GM23338 (cell line): ENCODE data around the gene HOXC4. TPM values are rescaled to one million over a fixed set of nuclear protein-coding genes. Genes with fewer than 3 reads are reported as not detected.
"Not testable (repeated sequence)": the region's sequence is repeated elsewhere in the genome, so short reads cannot be mapped to it uniquely, and the experiment has no call there.

ENCODE experiments used
- ATAC-seq: fragments of 200-7000 bp; cut with Tn5 transposase; 3 replicates; pipeline ENCODE4 v1.9.1; 2020
- DNase-seq: peaks from one replicate; pipeline ENCODE4 v3.0.0-alpha.2; 2015; ENCODE audit warnings: low spot score
- H2AFZ ChIP-seq: fragments of 200-600 bp; sonication (generic); 2 replicates; pipeline ENCODE4 v1.8.0; 2016; ENCODE audit warnings: antibody characterized with exemption, mild to moderate bottlenecking, moderate library complexity
- H3F3A ChIP-seq: fragments of 200-600 bp; sonication (generic); replicated peaks from 2 replicates; pipeline ENCODE4 v1.8.0; 2017; ENCODE audit warnings: antibody characterized with exemption, mixed run types, low read depth
- H3K27ac ChIP-seq: fragments of 200-600 bp; sonication (generic); 2 replicates; pipeline ENCODE4 v1.6.1; 2016; ENCODE audit warnings: low read depth
- H3K27me3 ChIP-seq: fragments of 200-600 bp; sonication (generic); 2 replicates; pipeline ENCODE4 v1.8.0; 2016; ENCODE audit warnings: mild to moderate bottlenecking, mixed run types, moderate library complexity; ENCODE audit not compliant: insufficient read depth
- H3K36me3 ChIP-seq: fragments of 200-600 bp; sonication (generic); 2 replicates; pipeline ENCODE4 v1.8.0; 2016; ENCODE audit warnings: mild to moderate bottlenecking; ENCODE audit not compliant: insufficient read depth
- H3K4me1 ChIP-seq: fragments of 200-600 bp; sonication (generic); 2 replicates; pipeline ENCODE4 v1.8.0; 2016; ENCODE audit warnings: mild to moderate bottlenecking, moderate library complexity; ENCODE audit not compliant: insufficient read depth
- H3K4me2 ChIP-seq: fragments of 200-600 bp; sonication (generic); 2 replicates; pipeline ENCODE4 v1.7.1; 2017; ENCODE audit warnings: mixed run types
- H3K4me3 ChIP-seq: fragments of 200-600 bp; sonication (generic); 2 replicates; pipeline ENCODE4 v1.6.1; 2016; ENCODE audit warnings: mixed run types
- H3K79me2 ChIP-seq: fragments of 200-600 bp; sonication (generic); replicated peaks from 2 replicates; pipeline ENCODE4 v1.8.0; 2017; ENCODE audit warnings: mild to moderate bottlenecking; ENCODE audit not compliant: insufficient read depth
- H3K9me2 ChIP-seq: fragments of 200-600 bp; sonication (generic); 2 replicates; pipeline ENCODE4 v1.8.0; 2017; ENCODE audit not compliant: insufficient read depth
- H4K20me1 ChIP-seq: fragments of 200-600 bp; sonication (generic); replicated peaks from 2 replicates; pipeline ENCODE4 v1.8.0; 2017; ENCODE audit warnings: mild to moderate bottlenecking; ENCODE audit not compliant: insufficient read depth
- H3K27ac Mint-ChIP-seq: 2 replicates; pipeline ENCODE4 v1.8.0; 2020; ENCODE audit warnings: inconsistent platforms, mild to moderate bottlenecking, moderate library complexity, mixed read lengths
- H3K27me3 Mint-ChIP-seq: 3 replicates; pipeline ENCODE4 v1.8.0; 2022; ENCODE audit warnings: low read depth, mild to moderate bottlenecking, moderate library complexity, mixed read lengths, inconsistent platforms; ENCODE audit not compliant: insufficient read depth, poor library complexity
- H3K36me3 Mint-ChIP-seq: 3 replicates; pipeline ENCODE4 v1.8.0; 2021; ENCODE audit warnings: low read depth, mild to moderate bottlenecking, inconsistent platforms, moderate library complexity, mixed read lengths
- H3K4me1 Mint-ChIP-seq: 3 replicates; pipeline ENCODE4 v1.8.0; 2020; ENCODE audit warnings: mild to moderate bottlenecking, inconsistent platforms, mixed read lengths
- H3K4me3 Mint-ChIP-seq: 3 replicates; pipeline ENCODE4 v1.8.0; 2021; ENCODE audit warnings: moderate library complexity, mild to moderate bottlenecking, inconsistent platforms, mixed read lengths
- H3K9me3 Mint-ChIP-seq: 3 replicates; pipeline ENCODE4 v1.8.0; 2020; ENCODE audit warnings: moderate library complexity, mild to moderate bottlenecking, inconsistent platforms, mixed read lengths
- EZH2 ChIP-seq: fragments of 200-600 bp; sonication (generic); IDR thresholded peaks from one replicate; pipeline ENCODE4 v1.8.0; 2017; ENCODE audit warnings: antibody characterized with exemption, mild to moderate bottlenecking, low read depth; ENCODE audit not compliant: unreplicated experiment
- JUNB ChIP-seq: IDR thresholded peaks from one replicate; pipeline ENCODE4 v1.6.1; 2016; ENCODE audit warnings: antibody characterized with exemption; ENCODE audit not compliant: unreplicated experiment
- polyA plus RNA-seq: library from polyadenylated mRNA; unstranded; fragments of >200 nt; fragmentation: Nextera tagmentation; extraction: Ambion mirVana; gene quantifications from 2 replicates; pipeline ENCODE4 v1.2.1, GENCODE V29; 2016
- total RNA-seq: library from RNA; depleted of rRNA; stranded (reverse); fragments of >200 nt; shearing (Covaris generic); gene quantifications from 2 replicates; pipeline ENCODE4 v1.2.3, GENCODE V29; 2014
- TF ChIP-seq, protein P1 (sequence below): fragments of 250-450 bp; sonication (Bioruptor Pico); IDR thresholded peaks from 2 replicates; pipeline ENCODE4 v1.5.0; 2020; ENCODE audit warnings: mild to moderate bottlenecking, moderate library complexity

The HOXC4 gene
- total and polyA plus RNA-seq, 2 experiments from 2014 or later = not detected

DNA sequence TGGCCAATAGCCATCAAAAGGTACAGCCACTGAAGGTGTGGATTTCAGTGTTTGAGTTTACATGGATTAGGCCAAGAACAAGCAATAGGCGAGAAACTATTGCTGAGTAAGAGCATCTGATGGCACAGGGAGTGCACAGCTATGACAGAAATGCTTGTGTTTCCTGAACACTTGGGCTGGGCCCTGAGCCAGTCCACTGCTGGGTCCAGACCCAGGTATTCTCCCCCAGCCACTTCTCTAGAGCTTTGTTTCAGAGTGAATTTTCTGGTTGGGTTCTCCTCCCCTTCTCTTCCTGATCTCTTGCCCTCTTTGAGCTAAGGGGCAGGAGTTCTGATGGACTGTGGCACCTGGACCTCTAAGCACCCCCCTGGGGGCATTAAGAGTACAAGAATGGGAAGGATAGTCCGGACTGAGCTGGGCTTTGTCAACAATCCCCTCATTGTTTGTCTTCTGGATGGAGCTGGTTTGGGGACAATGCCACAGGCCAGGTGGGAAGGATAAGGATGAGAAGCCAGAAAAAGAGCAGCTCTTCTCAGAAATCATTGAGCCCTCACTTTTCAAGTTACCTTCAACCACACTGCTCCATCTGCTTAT lies 12.4 kb upstream of the HOXC4 start:
- H3K4me1 Mint-ChIP-seq = peaks cover 9% of the 10 kb centered on the region; the same call in 2 of the 3 replicates
- H3K4me2 ChIP-seq = no peak overlapping the region
- no peaks in the 10 kb centered on the region for H3K79me2 ChIP-seq
- no peaks in the 10 kb centered on the region for H3K36me3 Mint-ChIP-seq
- no peaks in the 10 kb centered on the region for H3K36me3 ChIP-seq
- H3K4me3 ChIP-seq = no peak overlapping the region
- DNase-seq (no peak), ATAC-seq (no peak)
- H4K20me1 ChIP-seq = peaks cover 47% of the 10 kb centered on the region
- peaks cover 8% of the 10 kb centered on the region; the same call in 1 of the 2 replicates for H3K4me1 ChIP-seq
- peak; percentile 15 for TF ChIP-seq EZH2
- no peak for TF ChIP-seq JUNB
- peaks cover 100% of the 10 kb centered on the region for H3K27me3 Mint-ChIP-seq
- peaks cover 18% of the 10 kb centered on the region for H3F3A ChIP-seq
- peaks cover 100% of the 10 kb centered on the region for H3K27me3 ChIP-seq
- H2AFZ ChIP-seq = no peak overlapping the region
- H3K4me3 Mint-ChIP-seq = no peak overlapping the region
- no peak overlapping the region for H3K27ac Mint-ChIP-seq
- peaks cover 4% of the 10 kb centered on the region; the same call in 2 of the 3 replicates for H3K9me3 Mint-ChIP-seq
- H3K9me2 ChIP-seq = no peaks in the 10 kb centered on the region
- no peak overlapping the region for H3K27ac ChIP-seq

DNA sequence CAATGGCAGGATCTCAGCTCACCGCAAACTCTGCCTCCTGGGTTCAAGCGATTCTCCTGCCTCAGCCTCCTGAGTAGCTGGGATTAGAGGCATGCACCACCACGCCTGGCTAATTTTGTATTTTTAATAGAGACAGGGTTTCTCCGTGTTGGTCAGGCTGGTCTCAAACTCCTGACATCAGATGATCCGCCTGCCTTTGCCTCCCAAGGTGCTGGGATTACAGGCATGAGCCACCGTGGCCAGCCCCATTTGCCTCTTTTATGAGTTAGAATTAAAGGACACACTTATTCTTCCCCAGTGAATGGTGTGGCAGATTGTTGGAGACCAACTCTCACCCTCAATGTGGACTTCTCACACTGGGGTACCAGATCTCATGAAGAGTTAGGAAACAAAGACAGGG lies 11.6 kb upstream of the HOXC4 start:
- peaks cover 27% of the 10 kb centered on the region for H3F3A ChIP-seq
- not testable (repeated sequence) for H3K9me3 Mint-ChIP-seq, H3K4me3 Mint-ChIP-seq, H3K79me2 ChIP-seq, DNase-seq, H3K4me2 ChIP-seq, H3K27ac Mint-ChIP-seq, H3K9me2 ChIP-seq, H3K27ac ChIP-seq, ATAC-seq, H3K36me3 ChIP-seq, H2AFZ ChIP-seq, H3K4me3 ChIP-seq, H3K36me3 Mint-ChIP-seq
- peaks cover 12% of the 10 kb centered on the region; the same call in 1 of the 2 replicates for H3K4me1 ChIP-seq
- H3K27me3 ChIP-seq = peaks cover 100% of the 10 kb centered on the region
- peak; percentile 61 for TF ChIP-seq EZH2
- Mint-ChIP-seq H3K4me1 (peaks cover 10% of the 10 kb centered on the region), H3K27me3 (peaks cover 100% of the 10 kb centered on the region)
- peaks cover 56% of the 10 kb centered on the region for H4K20me1 ChIP-seq

DNA sequence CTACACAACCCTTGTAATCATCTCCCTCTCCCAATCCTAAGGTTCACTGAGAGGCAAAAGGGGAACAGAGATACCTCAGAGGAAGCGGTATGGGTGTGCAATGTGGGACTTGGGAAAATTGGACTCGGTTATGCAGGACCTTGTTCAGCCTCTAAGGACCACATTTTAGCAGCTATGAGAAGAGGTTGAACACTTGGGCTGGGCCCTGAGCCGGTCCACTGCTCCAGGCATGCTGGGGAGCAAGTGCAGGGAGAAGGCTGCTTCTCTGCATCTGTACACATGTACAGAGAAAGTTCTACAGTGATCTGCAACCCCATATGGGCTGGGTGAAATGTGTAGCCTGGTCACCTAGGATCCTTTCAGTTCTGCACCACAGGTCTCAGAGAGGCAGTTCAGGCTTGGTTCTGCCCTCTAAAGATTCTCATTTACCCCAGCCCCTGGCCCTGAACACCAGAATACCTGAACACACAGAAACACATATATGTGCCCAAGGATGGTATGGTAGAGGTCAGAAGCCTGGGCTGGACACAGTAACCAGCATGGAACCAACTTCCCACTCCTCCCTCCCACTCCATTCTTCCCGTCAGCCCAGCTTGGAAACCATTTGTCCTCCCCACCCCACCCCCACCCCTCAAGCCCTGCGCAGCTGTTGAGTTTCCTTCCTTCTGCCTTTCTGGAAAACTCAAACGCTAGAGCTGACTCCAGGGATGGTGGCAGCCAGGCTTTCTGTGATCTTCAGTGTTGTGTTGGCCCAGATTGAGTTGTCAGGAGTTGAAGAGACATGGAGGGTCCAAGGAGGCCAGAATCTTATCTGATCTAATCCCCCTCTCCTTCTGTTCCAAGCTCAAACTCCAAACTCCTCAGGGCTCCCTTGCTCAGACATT lies 10.4 kb upstream of the HOXC4 start:
- Mint-ChIP-seq H3K27ac (no peak overlapping the region), H3K36me3 (no peaks in the 10 kb centered on the region), H3K4me1 (peaks cover 13% of the 10 kb centered on the region), H3K27me3 (peaks cover 100% of the 10 kb centered on the region), H3K9me3 (peaks cover 4% of the 10 kb centered on the region; the same call in 2 of the 3 replicates), H3K4me3 (no peak overlapping the region; the same call in 2 of the 3 replicates)
- H3K27me3 ChIP-seq = peaks cover 100% of the 10 kb centered on the region
- no peak for DNase-seq
- no peak for ATAC-seq
- H2AFZ ChIP-seq = no peak overlapping the region
- H3K4me1 ChIP-seq = peaks cover 16% of the 10 kb centered on the region; the same call in 1 of the 2 replicates
- H3K4me3 ChIP-seq = no peak overlapping the region
- no peaks in the 10 kb centered on the region for H3K79me2 ChIP-seq
- peak; percentile 66 for TF ChIP-seq EZH2
- TF ChIP-seq, protein P1, sequence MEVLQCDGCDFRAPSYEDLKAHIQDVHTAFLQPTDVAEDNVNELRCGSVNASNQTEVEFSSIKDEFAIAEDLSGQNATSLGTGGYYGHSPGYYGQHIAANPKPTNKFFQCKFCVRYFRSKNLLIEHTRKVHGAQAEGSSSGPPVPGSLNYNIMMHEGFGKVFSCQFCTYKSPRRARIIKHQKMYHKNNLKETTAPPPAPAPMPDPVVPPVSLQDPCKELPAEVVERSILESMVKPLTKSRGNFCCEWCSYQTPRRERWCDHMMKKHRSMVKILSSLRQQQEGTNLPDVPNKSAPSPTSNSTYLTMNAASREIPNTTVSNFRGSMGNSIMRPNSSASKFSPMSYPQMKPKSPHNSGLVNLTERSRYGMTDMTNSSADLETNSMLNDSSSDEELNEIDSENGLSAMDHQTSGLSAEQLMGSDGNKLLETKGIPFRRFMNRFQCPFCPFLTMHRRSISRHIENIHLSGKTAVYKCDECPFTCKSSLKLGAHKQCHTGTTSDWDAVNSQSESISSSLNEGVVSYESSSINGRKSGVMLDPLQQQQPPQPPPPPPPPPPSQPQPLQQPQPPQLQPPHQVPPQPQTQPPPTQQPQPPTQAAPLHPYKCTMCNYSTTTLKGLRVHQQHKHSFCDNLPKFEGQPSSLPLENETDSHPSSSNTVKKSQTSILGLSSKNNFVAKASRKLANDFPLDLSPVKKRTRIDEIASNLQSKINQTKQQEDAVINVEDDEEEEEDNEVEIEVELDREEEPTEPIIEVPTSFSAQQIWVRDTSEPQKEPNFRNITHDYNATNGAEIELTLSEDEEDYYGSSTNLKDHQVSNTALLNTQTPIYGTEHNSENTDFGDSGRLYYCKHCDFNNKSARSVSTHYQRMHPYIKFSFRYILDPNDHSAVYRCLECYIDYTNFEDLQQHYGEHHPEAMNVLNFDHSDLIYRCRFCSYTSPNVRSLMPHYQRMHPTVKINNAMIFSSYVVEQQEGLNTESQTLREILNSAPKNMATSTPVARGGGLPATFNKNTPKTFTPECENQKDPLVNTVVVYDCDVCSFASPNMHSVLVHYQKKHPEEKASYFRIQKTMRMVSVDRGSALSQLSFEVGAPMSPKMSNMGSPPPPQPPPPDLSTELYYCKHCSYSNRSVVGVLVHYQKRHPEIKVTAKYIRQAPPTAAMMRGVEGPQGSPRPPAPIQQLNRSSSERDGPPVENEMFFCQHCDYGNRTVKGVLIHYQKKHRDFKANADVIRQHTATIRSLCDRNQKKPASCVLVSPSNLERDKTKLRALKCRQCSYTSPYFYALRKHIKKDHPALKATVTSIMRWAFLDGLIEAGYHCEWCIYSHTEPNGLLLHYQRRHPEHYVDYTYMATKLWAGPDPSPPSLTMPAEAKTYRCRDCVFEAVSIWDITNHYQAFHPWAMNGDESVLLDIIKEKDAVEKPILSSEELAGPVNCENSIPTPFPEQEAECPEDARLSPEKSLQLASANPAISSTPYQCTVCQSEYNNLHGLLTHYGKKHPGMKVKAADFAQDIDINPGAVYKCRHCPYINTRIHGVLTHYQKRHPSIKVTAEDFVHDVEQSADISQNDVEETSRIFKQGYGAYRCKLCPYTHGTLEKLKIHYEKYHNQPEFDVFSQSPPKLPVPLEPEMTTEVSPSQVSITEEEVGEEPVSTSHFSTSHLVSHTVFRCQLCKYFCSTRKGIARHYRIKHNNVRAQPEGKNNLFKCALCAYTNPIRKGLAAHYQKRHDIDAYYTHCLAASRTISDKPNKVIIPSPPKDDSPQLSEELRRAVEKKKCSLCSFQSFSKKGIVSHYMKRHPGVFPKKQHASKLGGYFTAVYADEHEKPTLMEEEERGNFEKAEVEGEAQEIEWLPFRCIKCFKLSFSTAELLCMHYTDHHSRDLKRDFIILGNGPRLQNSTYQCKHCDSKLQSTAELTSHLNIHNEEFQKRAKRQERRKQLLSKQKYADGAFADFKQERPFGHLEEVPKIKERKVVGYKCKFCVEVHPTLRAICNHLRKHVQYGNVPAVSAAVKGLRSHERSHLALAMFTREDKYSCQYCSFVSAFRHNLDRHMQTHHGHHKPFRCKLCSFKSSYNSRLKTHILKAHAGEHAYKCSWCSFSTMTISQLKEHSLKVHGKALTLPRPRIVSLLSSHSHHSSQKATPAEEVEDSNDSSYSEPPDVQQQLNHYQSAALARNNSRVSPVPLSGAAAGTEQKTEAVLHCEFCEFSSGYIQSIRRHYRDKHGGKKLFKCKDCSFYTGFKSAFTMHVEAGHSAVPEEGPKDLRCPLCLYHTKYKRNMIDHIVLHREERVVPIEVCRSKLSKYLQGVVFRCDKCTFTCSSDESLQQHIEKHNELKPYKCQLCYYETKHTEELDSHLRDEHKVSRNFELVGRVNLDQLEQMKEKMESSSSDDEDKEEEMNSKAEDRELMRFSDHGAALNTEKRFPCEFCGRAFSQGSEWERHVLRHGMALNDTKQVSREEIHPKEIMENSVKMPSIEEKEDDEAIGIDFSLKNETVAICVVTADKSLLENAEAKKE = no peak
- H4K20me1 ChIP-seq = peaks cover 65% of the 10 kb centered on the region
- no peak overlapping the region for H3K27ac ChIP-seq
- H3F3A ChIP-seq = peaks cover 32% of the 10 kb centered on the region
- 0 out of 2 replicates have a peak, but pooled peaks cover under 1% of the 10 kb centered on the region for H3K36me3 ChIP-seq
- H3K4me2 ChIP-seq = no peak overlapping the region
- no peaks in the 10 kb centered on the region for H3K9me2 ChIP-seq
